Naive B cell (primary cell): Measurements from ENCODE around the gene CHST10. TPM values are rescaled to one million over a fixed set of nuclear protein-coding genes. Genes with fewer than 3 reads are reported as not detected.

Experiments used
- ATAC-seq, 2 donors: fragments of 150-1000 bp; cut with Tn5 transposase; 2 replicates each; pipeline ENCODE4 v1.10.0; 2021; ENCODE audit warnings: low read depth in 2 of 2, mild to moderate bottlenecking in 2 of 2, moderate library complexity in 2 of 2
- DNase-seq: peaks from one replicate; pipeline ENCODE4 v3.0.0; 2022
- H3K27ac Mint-ChIP-seq, 6 donors: one replicate each; pipeline ENCODE4 v1.8.0; 2020 to 2022; ENCODE audit warnings: mild to moderate bottlenecking in 6 of 6, mixed read lengths in 6 of 6, moderate library complexity in 5 of 6, inconsistent platforms in 2 of 6
- H3K27me3 Mint-ChIP-seq, 3 donors: one replicate each; pipeline ENCODE4 v1.8.0; 2021 to 2022; ENCODE audit warnings: mixed read lengths in 3 of 3, mild to moderate bottlenecking in 1 of 3
- H3K36me3 Mint-ChIP-seq, 2 donors: one replicate each; pipeline ENCODE4 v1.8.0; 2020 to 2022; ENCODE audit warnings: mixed read lengths in 2 of 2, inconsistent platforms in 1 of 2, mild to moderate bottlenecking in 1 of 2
- H3K4me1 Mint-ChIP-seq, 3 donors: one replicate each; pipeline ENCODE4 v1.8.0; 2020 to 2022; ENCODE audit warnings: mixed read lengths in 3 of 3, inconsistent platforms in 1 of 3, mild to moderate bottlenecking in 1 of 3, moderate library complexity in 1 of 3
- H3K4me3 Mint-ChIP-seq, 8 donors: one replicate each; pipeline ENCODE4 v1.8.0; 2020 to 2022; ENCODE audit warnings: mild to moderate bottlenecking in 8 of 8, mixed read lengths in 8 of 8, moderate library complexity in 8 of 8, inconsistent platforms in 2 of 8
- H3K9me3 Mint-ChIP-seq, 7 donors: one replicate each; pipeline ENCODE4 v1.8.0; 2020 to 2022; ENCODE audit warnings: mixed read lengths in 7 of 7, mild to moderate bottlenecking in 5 of 7, inconsistent platforms in 2 of 7, moderate library complexity in 1 of 7
- polyA plus RNA-seq, 6 donors: library from polyadenylated mRNA; unstranded; fragments of 300-500 nt; fragmentation: Illumina TruSeq; gene quantifications; one replicate each; pipeline ENCODE4 v1.2.3, GENCODE V29; 2021; ENCODE audit warnings: low read depth in 6 of 6

CHST10 gene
- polyA plus RNA-seq, 6 donors from 2014 or later = 3.9 to 9.5 (median 5.8) TPM

DNA sequence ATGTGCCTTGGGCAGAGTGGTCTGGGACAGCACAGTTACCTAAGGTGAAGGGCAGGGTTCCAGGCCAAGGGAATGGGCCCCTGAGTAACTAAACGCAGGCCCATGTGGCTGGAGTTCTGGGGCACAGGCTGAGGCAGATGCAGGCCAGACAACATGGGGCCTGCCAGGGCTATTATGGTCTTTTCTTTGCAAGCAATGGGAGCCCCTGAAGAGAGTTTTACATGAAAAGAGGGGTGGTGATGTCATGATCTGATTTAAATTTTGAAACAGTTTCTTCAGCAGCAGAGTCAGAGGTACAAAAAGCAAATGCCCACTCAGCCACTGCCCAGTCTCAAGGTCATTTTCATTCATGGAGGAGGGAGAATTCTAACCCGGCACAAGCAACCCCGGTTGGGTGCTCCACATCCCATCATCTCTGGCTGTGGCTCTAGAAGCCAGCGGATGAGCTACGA, 5.6 kb downstream of the CHST10 start:
- DNase-seq (no peak), ATAC-seq (no peak)
- Mint-ChIP-seq H3K4me1 (peaks cover 7 to 10% (median 7%) of the 10 kb centered on the region in 3 donors), H3K27ac (peak overlapping the region in 1 of 6 donors; percentile 32), H3K9me3 (no peaks in the 10 kb centered on the region), H3K36me3 (no peaks in the 10 kb centered on the region), H3K27me3 (no peaks in the 10 kb centered on the region), H3K4me3 (no peak overlapping the region)

DNA sequence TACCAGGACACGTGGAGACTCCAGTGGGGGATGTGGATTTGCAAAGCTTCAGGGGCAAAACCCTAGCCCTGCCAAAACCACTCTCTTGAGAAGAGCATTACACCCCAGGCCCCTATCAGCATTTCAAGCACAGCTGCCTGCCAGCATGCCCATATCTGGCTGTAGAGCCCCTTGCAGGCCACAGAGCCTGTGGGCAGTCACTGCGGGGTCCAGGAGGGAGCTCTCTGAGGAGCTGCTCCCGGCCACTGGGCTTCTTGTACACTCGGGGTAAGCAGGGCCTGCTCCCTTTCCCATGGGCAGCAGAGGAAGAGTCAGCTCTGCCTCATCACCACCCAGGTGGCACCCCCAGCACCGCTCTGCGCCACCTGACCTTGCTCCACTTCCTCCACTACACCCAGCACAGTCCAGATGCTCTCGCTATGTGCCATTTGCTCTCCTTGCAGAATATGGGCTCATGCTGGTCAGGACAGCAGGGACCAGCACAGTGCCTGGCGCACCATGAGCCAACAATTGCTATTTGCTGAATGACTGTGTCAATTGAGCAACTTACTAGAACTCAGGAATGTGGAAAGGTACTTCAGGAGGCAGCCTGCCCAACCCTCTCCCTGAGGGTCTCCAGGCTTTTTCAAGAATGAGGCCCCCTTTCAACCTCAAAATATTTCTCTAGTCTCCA, 7.4 kb downstream of the CHST10 start:
- Mint-ChIP-seq H3K27ac (peak overlapping the region in 1 of 6 donors; percentile 44), H3K9me3 (no peaks in the 10 kb centered on the region), H3K4me1 (no peaks in the 10 kb centered on the region), H3K4me3 (no peak overlapping the region), H3K36me3 (peaks cover 0 to 4% of the 10 kb centered on the region in 2 donors), H3K27me3 (no peaks in the 10 kb centered on the region)
- DNase-seq (no peak), ATAC-seq (no peak)

DNA sequence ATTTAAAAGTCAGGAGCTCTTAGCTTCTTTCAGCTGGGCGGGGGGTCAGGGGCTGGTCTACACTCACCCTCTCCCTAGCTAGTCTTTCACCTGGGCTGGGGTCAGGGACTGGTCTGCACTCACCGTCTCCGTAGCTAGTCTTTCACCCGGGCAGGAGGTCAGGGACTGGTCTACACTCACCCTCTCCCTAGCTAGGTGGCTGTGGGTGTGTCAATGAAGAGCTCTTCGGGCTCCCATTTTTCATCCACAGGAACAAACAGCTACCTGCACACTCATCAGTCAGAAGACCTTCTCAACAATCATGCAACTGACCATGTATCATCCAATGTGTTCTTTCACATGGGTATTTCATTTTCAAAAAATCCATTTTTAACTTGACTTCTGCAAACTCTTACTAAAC, 8.0 kb downstream of the CHST10 start:
- H3K27me3 Mint-ChIP-seq = no peaks in the 10 kb centered on the region
- DNase-seq = no peak
- H3K9me3 Mint-ChIP-seq = no peaks in the 10 kb centered on the region
- H3K4me3 Mint-ChIP-seq = no peak overlapping the region
- no peak for ATAC-seq
- peaks cover 3 to 5% of the 10 kb centered on the region in 2 donors for H3K36me3 Mint-ChIP-seq
- H3K27ac Mint-ChIP-seq = no peak overlapping the region
- H3K4me1 Mint-ChIP-seq = no peaks in the 10 kb centered on the region

DNA sequence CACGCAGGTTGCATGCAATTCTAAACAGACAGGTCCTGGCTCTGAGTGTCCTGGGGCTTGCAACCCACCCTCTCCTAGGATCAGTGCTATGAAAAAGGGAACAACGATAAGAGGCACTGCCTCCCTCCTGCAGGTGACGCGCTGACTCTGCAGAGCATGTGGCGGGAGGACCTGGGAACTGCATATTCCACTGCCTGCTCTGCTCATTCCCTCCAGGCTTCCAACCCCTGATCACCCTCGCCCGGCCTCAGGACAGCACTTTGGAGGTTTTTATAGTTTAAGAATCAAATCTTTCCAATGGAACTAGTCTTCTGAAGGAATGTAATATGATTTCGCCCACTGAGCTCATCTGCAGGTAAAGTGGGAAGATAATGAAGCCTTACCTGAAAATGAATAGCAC, 8.5 kb downstream of the CHST10 start:
- no peaks in the 10 kb centered on the region for H3K4me1 Mint-ChIP-seq
- peaks cover 7 to 8% of the 10 kb centered on the region in 2 donors for H3K36me3 Mint-ChIP-seq
- DNase-seq (no peak), ATAC-seq (no peak)
- no peaks in the 10 kb centered on the region for H3K9me3 Mint-ChIP-seq
- no peaks in the 10 kb centered on the region for H3K27me3 Mint-ChIP-seq
- H3K27ac Mint-ChIP-seq = no peak overlapping the region
- no peak overlapping the region for H3K4me3 Mint-ChIP-seq

DNA sequence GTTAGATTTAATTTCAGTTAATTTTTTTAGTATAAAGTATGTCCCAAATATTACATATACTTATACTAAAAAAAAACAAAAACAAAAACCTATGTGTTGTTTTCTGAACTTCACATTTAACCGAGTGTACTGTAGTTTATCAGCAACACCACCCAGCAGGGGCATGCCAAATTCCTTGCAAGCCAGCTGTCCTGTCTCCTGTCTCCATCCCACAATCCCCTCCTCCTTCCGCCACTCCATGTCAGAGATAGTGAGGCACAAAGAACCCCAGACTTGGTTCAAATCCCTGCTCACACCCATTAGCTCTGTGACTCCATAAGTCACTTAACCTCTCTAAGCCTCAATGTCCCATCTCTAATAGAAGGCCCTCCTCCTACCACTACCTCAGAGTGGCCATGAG, 9.4 kb downstream of the CHST10 start:
- ATAC-seq (no peak), DNase-seq (no peak)
- no peak overlapping the region for H3K4me3 Mint-ChIP-seq
- no peaks in the 10 kb centered on the region for H3K27me3 Mint-ChIP-seq
- H3K27ac Mint-ChIP-seq = peak overlapping the region in 2 of 6 donors; percentile 5 to 20
- H3K36me3 Mint-ChIP-seq = peaks cover 7 to 8% of the 10 kb centered on the region in 2 donors
- H3K9me3 Mint-ChIP-seq = no peaks in the 10 kb centered on the region
- H3K4me1 Mint-ChIP-seq = no peaks in the 10 kb centered on the region

DNA sequence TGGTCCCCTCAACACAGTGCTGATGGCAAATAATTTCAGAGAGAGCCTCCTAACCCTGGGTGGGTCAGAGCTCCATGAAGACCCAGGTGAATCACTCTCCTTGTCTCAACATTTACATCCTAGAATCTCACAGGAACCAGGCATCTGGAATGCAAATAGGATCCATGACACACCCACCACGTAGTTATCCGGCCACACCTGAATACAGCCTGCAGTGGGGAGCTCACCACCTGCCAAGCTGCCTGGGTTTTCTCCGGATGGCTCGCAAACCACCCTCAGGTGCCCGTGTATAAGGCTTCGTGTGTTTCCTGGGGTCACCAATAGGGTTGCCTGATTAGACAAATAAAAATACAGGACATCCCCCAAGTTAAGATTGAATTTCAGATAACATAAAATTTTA, 9.9 kb downstream of the CHST10 start:
- ATAC-seq = no peak
- no peak overlapping the region for H3K4me3 Mint-ChIP-seq
- H3K9me3 Mint-ChIP-seq = no peaks in the 10 kb centered on the region
- no peak overlapping the region for H3K27ac Mint-ChIP-seq
- DNase-seq = no peak
- peaks cover 7 to 8% of the 10 kb centered on the region in 2 donors for H3K36me3 Mint-ChIP-seq
- no peaks in the 10 kb centered on the region for H3K4me1 Mint-ChIP-seq
- no peaks in the 10 kb centered on the region for H3K27me3 Mint-ChIP-seq

DNA sequence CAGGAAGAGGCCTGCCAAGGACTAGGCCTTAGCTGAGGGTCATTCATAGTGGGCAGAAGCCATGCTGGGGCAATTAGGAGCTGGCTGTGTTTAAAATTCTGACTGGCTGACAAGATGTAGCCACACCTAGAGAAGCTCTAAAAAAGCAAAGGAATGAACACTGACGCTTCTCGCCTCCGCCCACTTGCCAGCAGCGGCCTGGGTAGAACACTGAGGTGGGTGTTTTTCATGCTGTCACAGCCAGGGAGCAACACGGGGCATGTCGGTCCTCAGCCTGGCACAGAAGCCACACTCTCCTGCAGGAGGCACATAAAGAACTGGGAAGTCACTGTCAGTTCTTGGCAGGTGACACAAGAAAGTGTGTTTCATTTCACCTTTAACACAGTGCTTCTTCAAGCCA, 10.4 kb downstream of the CHST10 start:
- ATAC-seq = no peak
- Mint-ChIP-seq H3K4me1 (no peaks in the 10 kb centered on the region), H3K27ac (peak overlapping the region in 1 of 6 donors; percentile 30)

DNA sequence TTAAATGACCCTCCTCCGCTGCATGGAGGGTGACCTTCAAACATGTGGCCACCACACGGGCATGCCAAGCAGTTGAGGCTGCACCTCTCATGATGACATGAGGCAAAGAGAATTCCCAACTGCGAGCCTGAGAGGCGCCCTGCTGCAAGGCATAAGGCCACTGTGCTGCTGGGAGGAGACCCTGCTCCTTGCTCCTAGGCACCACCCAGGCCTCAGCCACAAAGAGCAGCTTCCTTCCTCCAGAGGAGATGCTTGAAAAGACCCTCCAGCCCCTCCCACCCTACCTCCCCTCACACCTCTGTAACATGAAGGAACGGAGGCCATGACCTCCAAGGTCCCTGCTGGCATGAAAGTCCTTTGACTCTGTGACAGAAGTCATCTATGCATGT, 11.4 kb downstream of the CHST10 start:
- Mint-ChIP-seq H3K27me3 (no peaks in the 10 kb centered on the region), H3K9me3 (no peaks in the 10 kb centered on the region), H3K4me1 (no peaks in the 10 kb centered on the region), H3K4me3 (no peak overlapping the region), H3K27ac (no peak overlapping the region), H3K36me3 (peaks cover 7 to 8% of the 10 kb centered on the region in 2 donors)
- DNase-seq (no peak), ATAC-seq (no peak)

More for the DNA sequence above, 10.4 kb downstream of the CHST10 start:
- no peak overlapping the region for H3K4me3 Mint-ChIP-seq
- H3K36me3 Mint-ChIP-seq = peaks cover 7 to 8% of the 10 kb centered on the region in 2 donors
- no peaks in the 10 kb centered on the region for H3K9me3 Mint-ChIP-seq
- DNase-seq = no peak
- H3K27me3 Mint-ChIP-seq = no peaks in the 10 kb centered on the region

DNA sequence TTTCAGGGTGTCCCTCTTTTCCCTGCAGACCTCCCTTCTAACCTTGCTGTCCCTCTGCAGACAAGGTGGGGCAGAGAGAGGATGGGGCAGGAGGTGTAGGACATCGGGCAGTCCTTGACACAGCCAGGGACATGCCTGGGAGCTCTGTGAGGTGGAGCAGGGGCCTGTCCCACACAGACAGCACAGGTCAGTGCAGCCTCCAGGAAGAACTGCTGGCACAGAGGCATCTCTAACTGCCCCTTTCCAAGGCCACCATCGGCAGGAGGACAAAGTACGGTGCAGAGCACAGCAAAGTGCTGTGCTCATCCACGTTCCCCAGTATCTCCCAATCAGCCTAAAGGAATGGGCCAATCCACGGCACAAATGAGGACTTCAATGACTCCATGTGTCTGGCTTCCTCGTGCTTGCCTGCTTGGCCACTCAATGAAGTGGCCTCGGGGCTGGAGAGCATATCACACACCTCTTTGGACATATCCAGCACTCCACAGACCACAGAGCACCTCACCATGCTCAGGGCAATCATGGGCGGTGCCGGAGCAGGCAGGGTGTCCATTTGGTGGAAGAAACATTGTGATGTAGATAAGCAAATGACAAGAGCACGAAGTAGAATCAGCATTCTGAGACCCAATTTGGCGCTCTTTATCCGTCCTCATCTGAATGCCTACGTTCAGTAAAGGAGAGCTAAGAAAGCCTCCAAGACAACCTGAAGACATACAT, 11.9 kb downstream of the CHST10 start:
- Mint-ChIP-seq H3K27me3 (no peaks in the 10 kb centered on the region), H3K4me1 (no peaks in the 10 kb centered on the region), H3K4me3 (peak overlapping the region in 1 of 8 donors; percentile 35), H3K9me3 (no peaks in the 10 kb centered on the region), H3K36me3 (peaks cover 7 to 8% of the 10 kb centered on the region in 2 donors), H3K27ac (peak overlapping the region in 1 of 6 donors; percentile 10)
- DNase-seq = no peak
- ATAC-seq = no peak

DNA sequence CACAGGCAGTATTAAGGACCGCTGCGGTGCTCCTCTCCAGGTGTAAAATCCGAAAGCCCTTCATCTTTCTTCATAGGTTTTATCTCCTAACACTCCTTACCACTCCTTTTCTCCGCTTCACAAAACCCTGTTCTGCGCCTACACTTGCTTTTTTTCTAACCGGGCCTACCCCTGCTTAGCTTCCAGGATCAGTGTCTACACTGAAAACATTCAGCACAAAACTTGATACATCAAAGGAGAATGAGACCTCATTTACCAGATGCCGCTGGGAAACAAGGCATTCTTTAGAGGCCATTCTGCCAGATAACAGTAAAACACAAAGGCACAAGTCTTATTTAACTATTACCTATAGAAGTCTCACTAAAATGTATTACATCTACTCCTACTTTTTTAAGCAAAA, 13.1 kb downstream of the CHST10 start:
- no peaks in the 10 kb centered on the region for H3K4me1 Mint-ChIP-seq
- H3K9me3 Mint-ChIP-seq = no peaks in the 10 kb centered on the region
- peaks cover 7 to 8% of the 10 kb centered on the region in 2 donors for H3K36me3 Mint-ChIP-seq
- no peak for DNase-seq
- ATAC-seq = no peak
- H3K4me3 Mint-ChIP-seq = no peak overlapping the region
- no peaks in the 10 kb centered on the region for H3K27me3 Mint-ChIP-seq
- H3K27ac Mint-ChIP-seq = peak overlapping the region in 1 of 6 donors; percentile 42

DNA sequence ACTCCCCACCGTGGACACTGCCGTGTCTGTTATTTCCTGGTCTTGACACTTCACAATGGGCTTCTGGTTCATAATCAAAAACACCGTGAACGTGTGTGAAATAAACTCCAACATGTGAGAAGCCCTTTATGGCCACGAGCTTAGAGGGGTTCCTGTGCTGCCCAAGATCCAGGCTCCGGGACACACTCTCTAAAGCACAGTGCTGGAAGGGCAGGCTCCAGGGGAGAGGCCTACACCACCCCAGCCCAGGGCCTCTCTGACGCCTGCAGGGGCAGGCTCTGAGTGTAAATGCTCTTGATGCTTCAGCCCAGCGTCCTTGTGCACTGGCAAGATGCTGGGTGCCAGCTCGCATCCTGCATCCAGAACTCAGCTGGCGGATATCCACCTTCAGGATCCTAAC, 13.7 kb downstream of the CHST10 start:
- Mint-ChIP-seq H3K27me3 (no peaks in the 10 kb centered on the region), H3K9me3 (no peaks in the 10 kb centered on the region), H3K4me3 (no peak overlapping the region), H3K27ac (no peak overlapping the region), H3K4me1 (no peaks in the 10 kb centered on the region), H3K36me3 (peaks cover 7 to 8% of the 10 kb centered on the region in 2 donors)
- ATAC-seq (no peak), DNase-seq (no peak)

DNA sequence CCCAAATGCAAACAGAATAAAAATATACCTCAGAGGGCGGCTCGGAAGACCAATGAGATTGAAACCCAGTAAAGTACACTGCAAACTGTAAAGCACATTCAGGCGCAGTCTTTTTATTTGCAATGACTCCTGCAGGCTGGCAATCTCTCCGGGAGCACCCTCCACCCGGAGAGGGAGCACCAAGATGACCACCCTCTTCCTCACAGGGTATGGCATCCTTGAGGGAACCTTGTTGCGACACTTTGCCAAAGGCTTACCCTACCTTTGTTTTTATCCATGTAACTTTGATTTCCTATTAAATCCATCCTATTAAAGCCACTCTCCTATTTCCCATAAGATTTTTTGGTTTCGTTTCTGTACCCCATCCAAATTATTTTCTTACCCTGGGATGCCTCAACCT, 16.2 kb downstream of the CHST10 start:
- ATAC-seq = no peak
- DNase-seq = no peak
- Mint-ChIP-seq H3K27me3 (no peaks in the 10 kb centered on the region), H3K4me3 (no peak overlapping the region), H3K27ac (no peak overlapping the region), H3K9me3 (no peaks in the 10 kb centered on the region), H3K4me1 (peaks cover 0 to 7% (median 0%) of the 10 kb centered on the region in 3 donors), H3K36me3 (peaks cover 5 to 7% of the 10 kb centered on the region in 2 donors)

DNA sequence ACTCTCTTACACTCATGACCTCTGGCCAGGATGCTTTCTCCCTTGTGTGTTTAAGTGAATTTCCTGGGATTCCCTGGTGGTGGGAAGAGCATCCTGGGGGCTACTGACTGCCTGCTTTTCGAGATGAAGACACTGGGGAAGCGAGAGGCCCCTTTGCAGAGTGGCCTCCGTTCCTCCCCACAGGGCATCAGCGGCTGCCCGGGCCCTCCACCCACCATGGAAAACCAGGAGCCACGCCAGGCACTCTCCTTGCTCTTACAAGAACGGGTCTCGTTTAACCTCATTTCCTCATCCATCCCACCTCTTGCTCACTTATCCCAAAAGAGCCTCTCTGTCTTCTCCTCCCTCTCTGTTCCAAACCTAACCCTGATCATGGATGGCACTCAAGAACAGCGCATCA, 17.8 kb downstream of the CHST10 start:
- no peak for ATAC-seq
- Mint-ChIP-seq H3K27ac (peak overlapping the region in 1 of 6 donors; percentile 34), H3K27me3 (no peaks in the 10 kb centered on the region), H3K4me3 (no peak overlapping the region), H3K4me1 (peaks cover 9 to 23% (median 15%) of the 10 kb centered on the region in 3 donors), H3K9me3 (no peaks in the 10 kb centered on the region), H3K36me3 (peaks cover 5 to 7% of the 10 kb centered on the region in 2 donors)
- DNase-seq = no peak

DNA sequence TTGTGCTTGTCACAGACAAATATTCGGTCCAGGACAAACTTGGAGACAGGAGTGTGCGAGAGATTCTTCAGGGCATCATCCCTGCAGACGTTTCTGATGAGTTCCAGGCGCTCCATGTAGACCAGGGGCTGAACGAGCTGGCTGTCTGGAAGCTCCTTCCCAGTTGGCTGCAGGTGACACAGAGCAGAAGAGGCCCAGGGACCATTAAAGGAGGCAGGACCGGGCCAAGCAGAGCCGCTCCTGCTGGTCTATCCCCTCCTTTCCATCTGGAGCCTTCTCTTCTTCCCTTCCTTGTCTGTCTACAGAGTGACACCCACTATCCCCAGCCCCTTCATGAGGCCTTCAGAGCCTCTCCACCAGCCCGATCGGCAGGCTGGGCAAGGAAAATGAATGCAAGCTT, 19.5 kb downstream of the CHST10 start:
- DNase-seq (no peak), ATAC-seq (no peak)
- Mint-ChIP-seq H3K36me3 (no peaks in the 10 kb centered on the region), H3K4me1 (peaks cover 14 to 37% (median 29%) of the 10 kb centered on the region in 3 donors), H3K4me3 (peak overlapping the region in 1 of 8 donors; percentile 15), H3K27me3 (no peaks in the 10 kb centered on the region), H3K27ac (peak overlapping the region in 1 of 6 donors; percentile 47), H3K9me3 (no peaks in the 10 kb centered on the region)
